HG03469 (cell line): ENCODE measurements around the gene FHDC1.

Experiments
- ATAC-seq: cut with Tn5 transposase; IDR thresholded peaks from one replicate; pipeline ENCODE4 v1.9.1; 2021; ENCODE audit warnings: mild to moderate bottlenecking, moderate library complexity, moderate number of reproducible peaks; ENCODE audit not compliant: unreplicated experiment

The FHDC1 gene

DNA sequence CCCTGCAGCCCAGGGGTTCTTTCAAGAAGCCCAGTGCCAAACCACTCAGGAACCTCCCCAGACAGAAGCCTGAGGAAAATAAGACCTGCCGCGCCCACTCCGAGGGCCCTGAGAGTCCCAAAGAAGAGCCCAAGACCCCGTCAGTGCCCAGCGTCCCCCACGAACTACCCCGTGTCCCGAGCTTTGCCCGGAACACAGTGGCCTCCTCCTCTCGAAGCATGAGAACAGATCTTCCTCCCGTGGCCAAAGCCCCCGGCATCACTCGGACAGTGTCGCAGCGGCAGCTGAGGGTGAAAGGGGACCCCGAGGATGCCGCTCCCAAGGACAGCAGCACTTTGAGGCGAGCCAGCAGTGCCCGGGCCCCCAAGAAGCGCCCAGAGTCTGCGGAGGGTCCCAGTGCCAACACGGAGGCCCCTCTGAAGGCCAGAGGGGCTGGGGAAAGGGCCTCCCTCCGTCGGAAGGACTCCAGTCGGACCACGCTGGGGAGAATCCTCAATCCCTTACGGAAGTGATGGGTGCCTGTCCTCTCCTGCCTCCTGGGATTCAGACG lies 40.2 kb downstream of the FHDC1 start:
- no peak for ATAC-seq

DNA sequence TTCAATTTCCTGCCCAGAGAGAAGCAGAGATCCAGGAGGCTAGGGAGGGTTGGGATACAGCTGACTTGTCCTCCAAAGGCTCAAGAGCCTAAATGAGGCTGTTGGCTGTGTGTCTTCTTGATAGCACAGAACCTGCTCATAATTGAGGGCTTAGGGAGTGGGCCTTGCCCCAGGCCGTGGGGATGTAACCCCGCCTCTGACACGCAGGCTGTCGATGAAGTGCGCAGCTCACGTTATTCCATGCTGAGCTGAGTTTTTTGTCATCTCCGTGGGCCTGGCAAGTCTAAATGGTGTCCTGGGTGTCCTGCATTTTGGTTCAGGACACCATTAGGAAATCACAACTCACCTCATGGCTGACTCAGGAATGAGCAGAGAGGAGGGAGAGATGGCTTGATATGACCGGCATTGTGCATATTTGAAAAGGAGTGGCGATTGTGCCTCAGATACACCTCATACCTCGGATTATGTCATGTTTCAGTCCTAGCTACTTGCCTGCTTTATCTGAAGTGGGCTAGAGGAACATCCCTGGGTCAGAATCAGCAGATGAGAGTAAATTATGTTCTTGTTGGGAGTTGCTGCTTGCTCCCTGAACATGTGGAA lies 43.7 kb downstream of the FHDC1 start:
- no peak for ATAC-seq

GRCh38 chr4:152981278-152981677 lies 45.2 kb downstream of the FHDC1 start:
- ATAC-seq: no peak

DNA sequence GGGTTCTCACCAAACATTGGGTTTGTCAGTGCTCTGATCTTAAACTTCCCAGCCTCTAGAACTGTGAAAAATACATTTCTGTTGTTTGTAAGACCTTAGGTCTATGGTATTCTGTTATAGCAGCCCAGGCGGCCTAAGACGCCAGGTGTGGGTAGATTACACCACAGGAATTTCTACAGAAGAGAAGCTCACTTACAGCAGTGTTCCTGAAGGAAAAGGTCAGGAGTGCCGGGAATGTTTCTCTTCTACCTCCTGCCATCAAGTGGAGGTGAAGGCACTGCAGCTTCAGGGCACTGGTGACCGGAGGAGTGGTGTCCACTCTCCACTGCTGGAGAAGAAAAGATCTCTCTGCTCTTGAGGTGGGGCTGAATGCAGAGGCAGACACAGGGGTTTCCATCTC lies 45.7 kb downstream of the FHDC1 start:
- no peak for ATAC-seq

DNA sequence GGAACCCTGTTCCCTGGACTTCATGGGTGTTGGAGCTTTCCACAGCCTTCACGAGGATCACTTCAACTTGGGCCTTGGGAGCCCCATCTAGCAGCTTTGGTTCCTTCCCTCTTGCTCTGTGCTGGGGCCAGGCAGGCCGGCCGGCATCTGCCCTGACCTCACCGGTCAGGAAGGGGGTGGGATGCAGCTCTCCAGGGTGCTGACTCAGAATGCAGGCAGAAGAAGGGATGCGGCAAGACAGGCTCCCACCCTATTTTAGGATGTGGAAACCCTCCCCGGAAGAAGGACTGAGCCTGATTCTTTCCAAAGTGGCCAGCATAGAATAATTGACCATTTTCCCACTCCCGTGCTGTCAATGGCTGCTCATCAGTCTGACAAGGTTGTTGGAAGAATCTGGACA lies 47.1 kb downstream of the FHDC1 start:
- no peak for ATAC-seq

- no peak for ATAC-seq
Measured at GRCh38 chr4:152983774-152984411, 47.8 kb downstream of the FHDC1 start.

DNA sequence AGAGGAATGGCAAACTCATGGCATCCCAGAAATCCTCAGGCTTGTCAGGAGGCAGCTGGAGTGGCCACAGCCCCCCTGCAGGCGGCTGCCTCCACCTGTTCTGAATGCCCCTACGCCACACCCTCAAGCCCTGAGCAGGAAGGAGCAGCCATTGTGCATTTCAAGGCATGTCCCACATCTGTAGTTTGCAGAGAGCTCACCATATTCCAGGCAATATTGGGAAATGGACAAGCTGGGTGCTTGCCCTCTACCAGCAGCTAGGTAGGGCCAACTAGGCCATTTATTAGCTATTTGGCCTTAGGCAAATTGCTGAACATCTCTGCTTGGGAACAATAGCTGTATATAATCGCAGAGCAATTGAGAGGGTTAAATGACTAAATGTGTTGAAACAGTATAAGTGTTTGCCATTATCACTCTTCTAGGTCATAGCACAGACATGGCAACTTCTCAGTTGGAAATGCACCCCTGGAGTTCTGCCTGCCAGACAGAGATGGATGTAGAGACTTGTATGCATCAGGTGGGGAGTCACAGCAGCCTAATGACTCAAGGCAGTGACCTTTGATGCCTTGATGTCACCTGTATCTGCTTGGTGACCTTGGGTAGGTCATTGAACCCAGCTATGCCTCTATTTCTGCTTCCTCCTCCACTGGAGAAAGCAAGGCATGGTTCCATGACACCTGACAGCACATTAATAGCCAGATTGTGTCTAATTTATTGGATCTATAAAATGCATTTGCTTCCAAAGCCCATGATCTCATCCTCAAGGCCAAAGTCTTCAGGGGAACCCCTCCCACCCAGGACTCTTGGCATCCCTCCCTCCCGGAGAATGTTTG lies 52.8 kb downstream of the FHDC1 start:
- no peak for ATAC-seq

DNA sequence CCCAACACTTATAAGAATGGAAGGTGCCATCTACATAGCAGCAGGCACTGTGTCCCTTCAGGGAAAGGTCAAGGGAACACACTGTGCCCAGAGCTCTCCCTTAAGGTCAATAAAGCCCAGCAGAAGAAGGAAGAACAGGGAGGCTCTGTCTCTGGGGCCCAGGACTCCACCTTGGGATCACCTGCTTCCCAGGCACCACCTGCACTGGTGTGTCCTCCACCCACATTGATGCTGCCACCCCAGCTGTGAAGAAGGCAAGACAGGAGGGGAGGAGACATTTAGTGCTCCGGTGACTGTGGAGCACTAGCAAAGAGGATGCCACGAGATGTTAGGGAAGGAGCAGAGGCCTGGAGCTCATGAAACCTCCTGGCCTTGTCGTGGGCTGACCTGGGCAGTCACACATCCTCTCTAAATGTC lies 53.4 kb downstream of the FHDC1 start:
- no peak for ATAC-seq

GRCh38 chr4:152990471-152991131 lies 54.5 kb downstream of the FHDC1 start:
- no peak for ATAC-seq

- no peak for ATAC-seq
Measured at GRCh38 chr4:152991398-152991797, 55.3 kb downstream of the FHDC1 start.

DNA sequence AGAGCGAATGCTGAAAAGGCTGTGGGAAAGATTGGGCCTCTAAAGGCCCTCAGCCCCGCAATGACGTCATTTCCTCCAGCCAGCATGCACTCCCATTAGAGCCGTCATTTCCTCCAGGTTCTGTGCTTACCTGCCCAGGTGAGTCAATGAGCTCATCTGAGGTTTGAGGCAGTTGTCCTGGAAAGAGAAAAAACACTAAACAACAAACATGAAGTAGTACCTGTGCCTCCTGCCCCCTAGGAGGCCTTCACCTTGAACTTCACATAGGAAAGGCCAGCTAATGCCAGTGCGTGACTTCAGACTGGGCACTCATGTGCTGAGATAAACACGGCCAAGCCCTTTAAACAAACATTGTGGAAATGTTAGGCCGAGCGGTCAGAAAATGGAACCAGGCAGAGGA lies 55.9 kb downstream of the FHDC1 start:
- no peak for ATAC-seq

DNA sequence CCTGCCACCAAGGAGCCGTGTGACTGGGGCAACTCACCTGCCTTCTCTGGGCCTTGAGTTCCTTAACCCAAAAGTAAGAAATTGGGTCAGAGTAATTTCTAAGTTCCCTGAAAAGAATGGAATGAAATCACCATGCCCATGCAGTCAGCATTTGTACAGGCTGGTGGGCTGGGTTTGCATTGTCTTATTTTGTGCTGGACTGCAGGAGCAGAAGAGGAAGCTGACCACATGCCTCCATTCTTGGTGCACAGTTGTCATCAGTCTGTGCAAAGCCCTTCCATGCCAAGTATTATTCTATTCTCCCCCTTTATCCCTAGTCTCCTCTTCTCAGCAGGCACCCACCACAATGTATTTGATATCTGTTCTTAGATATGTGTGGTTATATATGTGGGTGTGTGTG lies 56.3 kb downstream of the FHDC1 start:
- ATAC-seq: no peak

- ATAC-seq: no peak
Measured at GRCh38 chr4:152994038-152994437, 57.9 kb downstream of the FHDC1 start.

DNA sequence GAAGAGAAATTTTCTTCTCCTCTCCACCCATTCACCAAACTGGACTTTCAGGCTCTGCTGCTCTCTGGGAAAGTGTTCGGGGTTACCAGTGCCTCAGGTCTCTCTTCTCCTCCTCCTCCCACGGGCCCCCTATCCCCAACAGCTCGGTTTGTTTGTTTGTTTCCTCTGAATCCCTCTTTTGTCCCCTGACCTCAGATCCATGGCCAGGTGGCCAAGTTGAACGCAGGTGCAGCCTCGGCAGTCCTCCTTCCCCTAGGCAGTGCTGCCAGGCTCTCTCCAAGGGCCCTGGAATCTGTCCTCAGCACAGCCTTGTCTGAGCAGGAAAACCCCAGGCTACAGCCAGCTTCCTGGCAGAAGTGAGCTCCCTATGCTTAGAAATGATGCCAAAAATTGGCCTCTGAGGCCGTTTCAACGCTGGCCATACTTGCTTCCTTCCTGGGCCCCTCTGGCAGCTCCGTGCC lies 60.0 kb downstream of the FHDC1 start:
- no peak for ATAC-seq

GRCh38 chr4:152996672-152997071 lies 60.5 kb downstream of the FHDC1 start:
- ATAC-seq: no peak

DNA sequence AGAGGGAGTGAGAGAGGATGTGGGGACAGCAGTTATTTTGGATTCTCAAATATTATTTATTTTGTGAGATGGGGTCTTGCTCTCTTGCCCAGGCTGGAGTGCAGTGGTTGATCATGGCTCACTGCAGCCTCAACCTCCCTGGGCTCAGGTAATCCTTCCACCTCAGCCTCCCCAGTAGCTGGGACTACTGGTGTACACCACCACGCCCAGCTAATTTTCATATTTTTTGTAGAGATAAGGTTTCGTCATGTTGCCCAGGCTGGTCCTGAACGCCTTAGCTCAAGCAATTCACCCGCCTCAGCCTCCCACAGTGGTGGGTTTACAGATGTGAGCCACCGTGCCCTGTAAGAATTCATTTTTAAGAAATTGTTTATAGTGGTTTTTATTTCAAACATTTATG lies 61.2 kb downstream of the FHDC1 start:
- ATAC-seq: no peak

- ATAC-seq: no peak
Measured at GRCh38 chr4:152997771-152998487, 61.8 kb downstream of the FHDC1 start.

GRCh38 chr4:152998861-152999260 lies 62.7 kb downstream of the FHDC1 start:
- no peak for ATAC-seq

- no peak for ATAC-seq
Measured at GRCh38 chr4:152999346-153000075, 63.4 kb downstream of the FHDC1 start.

- no peak for ATAC-seq
Measured at GRCh38 chr4:153000076-153000420, 63.9 kb downstream of the FHDC1 start.
